COR-L47 (cell line): Measurements from ENCODE around the gene CLASP2.
"Not testable (repeated sequence)": the region's sequence is repeated elsewhere in the genome, so short reads cannot be mapped to it uniquely, and the experiment has no call there.

Experiments
- DNase-seq: peaks from one replicate; lab custom pipeline; 2025; lab: John Stamatoyannopoulos, UW

CLASP2 gene

GRCh38 chr3:33687406-33688010, 30.5 kb downstream of the CLASP2 start:
- DNase-seq, result no peak

- no peak for DNase-seq
These were observed 35.3 kb downstream of the CLASP2 start for GRCh38 chr3:33682770-33683169.

- no peak for DNase-seq
These were observed 36.4 kb downstream of the CLASP2 start for GRCh38 chr3:33681667-33682066.

GRCh38 chr3:33678073-33678472, 40.0 kb downstream of the CLASP2 start:
- DNase-seq, result no peak

GRCh38 chr3:33673436-33673835, 44.6 kb downstream of the CLASP2 start:
- DNase-seq, result not testable (repeated sequence)

GRCh38 chr3:33668618-33669017, 49.4 kb downstream of the CLASP2 start:
- no peak for DNase-seq

GRCh38 chr3:33665294-33665693, 52.8 kb downstream of the CLASP2 start:
- DNase-seq, result no peak

GRCh38 chr3:33664195-33664594, 53.9 kb downstream of the CLASP2 start:
- DNase-seq, result no peak

- no peak for DNase-seq
These were observed 55.0 kb downstream of the CLASP2 start for GRCh38 chr3:33663042-33663441.

GRCh38 chr3:33659856-33660434, 58.1 kb downstream of the CLASP2 start:
- DNase-seq, result no peak

- peak; percentile 81 for DNase-seq
These were observed 58.8 kb downstream of the CLASP2 start for GRCh38 chr3:33658991-33659848.

GRCh38 chr3:33658621-33658990, 59.4 kb downstream of the CLASP2 start:
- no peak for DNase-seq

GRCh38 chr3:33658039-33658438, 60.0 kb downstream of the CLASP2 start:
- no peak for DNase-seq

- no peak for DNase-seq
These were observed 65.3 kb downstream of the CLASP2 start for GRCh38 chr3:33652736-33653135.

- DNase-seq, result not testable (repeated sequence)
These were observed 67.0 kb downstream of the CLASP2 start for GRCh38 chr3:33651101-33651500.

GRCh38 chr3:33650495-33650894, 67.6 kb downstream of the CLASP2 start:
- no peak for DNase-seq

- no peak for DNase-seq
These were observed 69.3 kb downstream of the CLASP2 start for GRCh38 chr3:33648793-33649192.

- no peak for DNase-seq
These were observed 71.6 kb downstream of the CLASP2 start for GRCh38 chr3:33646406-33646805.

- peak; percentile 17 for DNase-seq
These were observed 72.9 kb downstream of the CLASP2 start for GRCh38 chr3:33645060-33645647.

- peak; percentile 5 for DNase-seq
These were observed 73.5 kb downstream of the CLASP2 start for GRCh38 chr3:33644582-33644981.

GRCh38 chr3:33642806-33643205, 75.2 kb downstream of the CLASP2 start:
- DNase-seq, result no peak

GRCh38 chr3:33639889-33640288, 78.2 kb downstream of the CLASP2 start:
- DNase-seq, result no peak

- DNase-seq, result no peak
These were observed 80.6 kb downstream of the CLASP2 start for GRCh38 chr3:33637482-33637881.
